Activated CD4-positive, alpha-beta T cell treated with anti-CD3 and anti-CD28 coated beads, Interleukin-2, amount 50 U/mL, for 1 hour (primary cell): ENCODE data around the gene MCTP1.
"Not testable (repeated sequence)": the region's sequence is repeated elsewhere in the genome, so short reads cannot be mapped to it uniquely, and the experiment has no call there.

Experiments used
- DNase-seq: peaks from one replicate; pipeline ENCODE4 v3.0.0-alpha.2; 2020

MCTP1 gene

GRCh38 chr5:95022967-95023695 lies 261.8 kb downstream of the MCTP1 start:
- DNase-seq: no peak

- DNase-seq: no peak
Observed at GRCh38 chr5:95020345-95020744, 264.5 kb downstream of the MCTP1 start.

- no peak for DNase-seq
Observed at GRCh38 chr5:95018946-95019345, 265.9 kb downstream of the MCTP1 start.

GRCh38 chr5:95018511-95018910 lies 266.4 kb downstream of the MCTP1 start:
- no peak for DNase-seq

- no peak for DNase-seq
Observed at GRCh38 chr5:95009812-95010211, 275.1 kb downstream of the MCTP1 start.

GRCh38 chr5:95007921-95008597 lies 276.8 kb downstream of the MCTP1 start:
- no peak for DNase-seq

- DNase-seq: no peak
Observed at GRCh38 chr5:95005811-95006210, 279.1 kb downstream of the MCTP1 start.

- no peak for DNase-seq
Observed at GRCh38 chr5:94998670-94999069, 286.2 kb downstream of the MCTP1 start.

GRCh38 chr5:94994537-94994936 lies 290.4 kb downstream of the MCTP1 start:
- not testable (repeated sequence) for DNase-seq

- no peak for DNase-seq
Observed at GRCh38 chr5:94993491-94993890, 291.4 kb downstream of the MCTP1 start.

- no peak for DNase-seq
Observed at GRCh38 chr5:94992325-94992724, 292.6 kb downstream of the MCTP1 start.

- DNase-seq: no peak
Observed at GRCh38 chr5:94983861-94984535, 300.9 kb downstream of the MCTP1 start.

- DNase-seq: no peak
Observed at GRCh38 chr5:94977437-94977836, 307.5 kb downstream of the MCTP1 start.

GRCh38 chr5:94976853-94977252 lies 308.0 kb downstream of the MCTP1 start:
- no peak for DNase-seq

GRCh38 chr5:94972268-94972667 lies 312.6 kb downstream of the MCTP1 start:
- no peak for DNase-seq

GRCh38 chr5:94969174-94969573 lies 315.7 kb downstream of the MCTP1 start:
- no peak for DNase-seq

GRCh38 chr5:94968507-94969095 lies 316.3 kb downstream of the MCTP1 start:
- DNase-seq: no peak

- no peak for DNase-seq
Observed at GRCh38 chr5:94967525-94967924, 317.4 kb downstream of the MCTP1 start.

GRCh38 chr5:94959279-94959678 lies 325.6 kb downstream of the MCTP1 start:
- DNase-seq: not testable (repeated sequence)

GRCh38 chr5:94945656-94946055 lies 339.2 kb downstream of the MCTP1 start:
- no peak for DNase-seq

GRCh38 chr5:94944160-94944559 lies 340.7 kb downstream of the MCTP1 start:
- no peak for DNase-seq

- no peak for DNase-seq
Observed at GRCh38 chr5:94941122-94941755, 343.7 kb downstream of the MCTP1 start.

- DNase-seq: no peak
Observed at GRCh38 chr5:94932259-94932658, 352.6 kb downstream of the MCTP1 start.
